Retinal pigment epithelial cell (primary cell): ENCODE data around the gene ZNF24.

Source experiments
- DNase-seq: peaks from one replicate; pipeline ENCODE4 v3.0.0-alpha.2; 2010; ENCODE audit warnings: low read depth
- H3K4me3 ChIP-seq: 2 replicates; pipeline ENCODE4 v1.5.1; 2011; ENCODE audit warnings: mild to moderate bottlenecking, low read length, control low read depth, moderate library complexity
- TF ChIP-seq, protein P1 (sequence below): conservative IDR thresholded peaks from 2 replicates; pipeline ENCODE4 v1.5.1; 2011; ENCODE audit warnings: low read depth, low read length, control low read depth, inconsistent platforms

ZNF24 gene

DNA sequence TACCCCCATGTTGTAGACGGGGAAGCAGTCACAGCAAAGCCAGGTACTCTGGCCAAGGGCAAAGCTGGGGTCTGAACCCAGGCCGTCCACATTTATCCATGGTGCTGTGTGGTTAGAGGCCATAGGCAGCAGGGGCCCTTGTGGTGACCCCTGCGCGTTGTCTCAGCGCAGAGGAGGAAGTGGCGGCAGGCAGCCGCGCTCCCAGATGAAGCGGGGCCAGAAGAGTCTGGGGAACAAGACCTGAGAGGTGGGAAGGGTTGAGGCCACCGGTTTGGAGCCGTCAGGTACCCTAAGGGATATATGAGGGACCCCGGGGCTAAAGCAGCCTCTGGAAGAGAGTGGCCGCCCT, 32.1 kb upstream of the ZNF24 start:
- H3K4me3 ChIP-seq: peak overlapping the region; percentile 75
- TF ChIP-seq, protein P1, sequence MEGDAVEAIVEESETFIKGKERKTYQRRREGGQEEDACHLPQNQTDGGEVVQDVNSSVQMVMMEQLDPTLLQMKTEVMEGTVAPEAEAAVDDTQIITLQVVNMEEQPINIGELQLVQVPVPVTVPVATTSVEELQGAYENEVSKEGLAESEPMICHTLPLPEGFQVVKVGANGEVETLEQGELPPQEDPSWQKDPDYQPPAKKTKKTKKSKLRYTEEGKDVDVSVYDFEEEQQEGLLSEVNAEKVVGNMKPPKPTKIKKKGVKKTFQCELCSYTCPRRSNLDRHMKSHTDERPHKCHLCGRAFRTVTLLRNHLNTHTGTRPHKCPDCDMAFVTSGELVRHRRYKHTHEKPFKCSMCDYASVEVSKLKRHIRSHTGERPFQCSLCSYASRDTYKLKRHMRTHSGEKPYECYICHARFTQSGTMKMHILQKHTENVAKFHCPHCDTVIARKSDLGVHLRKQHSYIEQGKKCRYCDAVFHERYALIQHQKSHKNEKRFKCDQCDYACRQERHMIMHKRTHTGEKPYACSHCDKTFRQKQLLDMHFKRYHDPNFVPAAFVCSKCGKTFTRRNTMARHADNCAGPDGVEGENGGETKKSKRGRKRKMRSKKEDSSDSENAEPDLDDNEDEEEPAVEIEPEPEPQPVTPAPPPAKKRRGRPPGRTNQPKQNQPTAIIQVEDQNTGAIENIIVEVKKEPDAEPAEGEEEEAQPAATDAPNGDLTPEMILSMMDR: no peak
- DNase-seq: no peak

DNA sequence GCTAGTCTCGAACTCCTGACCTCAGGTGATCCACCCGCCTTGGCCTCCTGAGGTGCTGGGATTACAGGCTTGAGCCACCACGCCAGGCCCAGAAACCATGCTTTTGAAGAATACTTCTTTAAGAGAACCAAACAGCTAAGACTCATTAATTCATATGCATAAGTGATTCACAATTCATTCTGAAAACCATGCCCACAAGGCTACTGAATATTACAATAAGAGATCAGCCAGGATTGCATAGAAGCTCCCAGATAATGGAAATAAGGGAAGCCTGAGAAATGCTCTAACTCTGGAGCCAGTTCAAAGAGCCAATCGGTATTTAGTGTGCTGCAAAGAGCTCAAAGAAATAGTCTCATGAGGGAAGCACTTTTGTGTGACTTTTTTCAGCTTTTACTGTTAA, 30.5 kb upstream of the ZNF24 start:
- TF ChIP-seq, protein P1: no peak
- no peak for DNase-seq
- no peak overlapping the region for H3K4me3 ChIP-seq

DNA sequence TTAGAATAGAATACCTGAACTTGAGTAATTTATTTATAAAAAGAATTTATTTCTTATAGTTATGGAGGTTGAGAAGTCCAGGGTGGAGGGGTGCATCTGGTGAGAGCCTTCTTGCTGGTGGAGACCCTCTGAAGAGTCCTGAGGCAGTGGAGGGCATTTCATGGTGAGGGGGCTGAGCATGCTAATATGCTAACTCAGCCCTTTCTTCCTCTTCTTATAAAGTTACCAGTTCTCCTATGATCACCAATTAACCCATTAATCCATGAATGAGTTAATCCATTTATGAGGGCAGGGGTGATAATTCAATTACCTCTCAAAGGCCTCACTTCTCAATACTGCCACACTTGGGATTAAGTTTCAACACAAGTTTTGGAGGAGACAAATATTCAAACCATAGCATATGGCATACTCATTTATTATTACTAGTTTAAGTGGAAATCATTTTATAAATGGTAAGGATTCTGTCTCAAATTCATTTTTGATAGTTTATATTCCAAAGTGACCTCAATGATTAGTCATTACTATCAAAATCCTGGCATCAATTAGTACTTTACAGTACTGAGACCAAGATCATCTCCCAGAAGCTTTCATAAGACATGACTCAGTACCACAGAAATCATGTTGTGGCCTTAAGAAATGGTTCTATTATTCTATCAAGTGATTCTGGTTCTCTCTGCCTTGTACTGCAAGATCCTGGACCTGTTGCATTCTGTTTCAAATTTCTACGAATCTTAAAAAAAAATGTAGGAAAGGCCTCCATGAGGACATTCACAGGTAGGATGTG, 27.4 kb upstream of the ZNF24 start:
- TF ChIP-seq, protein P1: no peak
- DNase-seq: no peak

DNA sequence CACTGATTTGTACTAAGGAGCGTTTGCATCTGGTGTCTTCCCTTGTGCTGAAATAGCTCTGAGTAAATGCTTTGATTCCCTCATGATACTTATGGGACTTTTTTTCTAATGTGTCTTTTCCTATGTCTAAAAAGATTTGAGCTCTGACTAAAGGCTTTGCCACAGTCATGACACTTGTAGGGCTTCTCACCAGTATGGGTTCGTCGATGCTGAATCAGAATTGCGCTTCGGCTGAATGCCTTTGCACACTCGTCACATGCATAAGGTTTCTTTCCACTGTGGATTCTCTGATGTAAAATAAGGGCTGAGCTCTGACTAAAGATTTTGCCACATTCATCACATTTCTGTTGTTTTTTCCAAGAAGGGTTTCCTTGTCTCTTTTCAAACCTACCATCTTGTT, 24.9 kb upstream of the ZNF24 start:
- TF ChIP-seq, protein P1: no peak
- DNase-seq: no peak
- no peak overlapping the region for H3K4me3 ChIP-seq

More for the DNA sequence above, 27.4 kb upstream of the ZNF24 start:
- no peak overlapping the region for H3K4me3 ChIP-seq

DNA sequence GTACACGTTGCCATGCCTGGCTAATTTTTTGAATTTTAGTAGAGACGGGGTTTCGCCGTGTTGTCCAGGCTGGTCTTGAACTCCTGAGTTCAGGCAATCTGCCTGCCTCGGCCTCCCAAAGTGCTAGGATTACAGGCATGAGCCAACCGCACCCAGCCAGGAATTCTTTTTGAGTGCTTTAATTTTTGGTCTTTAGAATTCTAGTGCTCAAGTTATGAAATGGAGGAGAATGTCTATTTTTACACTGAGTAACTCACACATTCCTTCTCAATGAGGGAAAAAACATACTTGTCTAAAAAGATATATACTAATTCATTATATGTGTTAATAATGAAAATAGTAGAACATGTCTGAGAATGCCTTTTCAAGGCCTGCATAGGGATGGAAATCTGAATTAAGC, 24.4 kb upstream of the ZNF24 start:
- no peak for DNase-seq
- TF ChIP-seq, protein P1: no peak

DNA sequence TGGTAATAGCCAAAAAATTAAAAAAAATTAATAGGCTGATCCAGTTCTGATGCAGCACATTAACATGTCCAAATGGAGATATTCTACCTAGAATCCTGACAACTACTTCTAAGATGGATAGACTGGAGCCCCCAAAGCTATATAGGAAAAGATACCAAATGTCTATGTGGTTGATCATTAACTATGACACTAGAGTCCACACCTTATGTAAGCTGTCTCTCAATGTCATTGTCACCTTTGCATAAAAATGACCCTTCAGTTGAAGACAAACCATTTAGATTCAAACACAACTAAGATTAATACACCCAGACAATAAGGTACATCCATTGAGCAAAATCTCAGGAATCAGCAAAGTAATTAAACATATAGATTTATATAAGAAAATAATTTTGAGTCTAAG, 18.3 kb upstream of the ZNF24 start:
- TF ChIP-seq, protein P1: no peak
- no peak for DNase-seq
- H3K4me3 ChIP-seq: no peak overlapping the region

More for the DNA sequence above, 24.4 kb upstream of the ZNF24 start:
- no peak overlapping the region for H3K4me3 ChIP-seq

DNA sequence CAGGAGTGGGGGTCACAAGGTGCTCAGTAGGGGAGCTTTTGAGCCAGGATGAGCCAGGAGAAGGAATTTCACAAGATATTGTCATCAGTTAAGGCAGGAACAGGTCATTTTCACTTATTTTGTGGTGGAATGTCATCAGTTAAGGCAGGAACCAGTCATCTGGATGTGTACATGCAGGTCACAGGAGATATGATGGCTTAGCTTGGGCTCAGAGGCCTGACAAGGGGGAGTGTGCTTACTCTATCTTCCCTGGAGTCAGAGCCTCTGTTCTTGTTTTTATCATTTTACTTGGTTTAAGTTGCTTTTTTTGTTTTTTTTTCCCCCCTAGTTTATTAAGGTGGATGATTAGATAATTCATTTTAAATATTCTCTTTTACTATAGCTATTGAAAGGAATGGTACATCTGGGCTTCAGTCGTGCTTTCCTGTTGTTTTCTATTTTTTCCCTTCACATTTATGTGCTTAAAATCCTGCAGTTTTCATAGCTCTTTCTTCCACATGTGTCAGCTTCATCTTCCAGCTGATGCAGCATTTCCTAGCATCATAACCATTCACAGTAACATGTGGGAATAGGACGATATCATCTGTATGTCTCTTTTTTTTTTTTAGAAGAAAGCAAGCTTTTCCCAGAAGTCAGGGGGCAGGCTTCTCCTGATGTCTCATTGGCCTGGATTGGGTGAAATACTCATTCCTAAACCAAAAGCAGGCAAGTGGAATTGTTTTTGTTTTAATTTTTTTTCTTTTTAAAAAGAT, 17.5 kb upstream of the ZNF24 start:
- TF ChIP-seq, protein P1: no peak
- DNase-seq: no peak
- H3K4me3 ChIP-seq: no peak overlapping the region
